GM13976 (cell line): ENCODE measurements around the gene MADD.

Source experiments
- DNase-seq: peaks from one replicate; pipeline ENCODE4 v3.0.0; 2012; ENCODE audit warnings: low spot score
- CTCF ChIP-seq: IDR thresholded peaks from 2 replicates; pipeline ENCODE4 v1.5.1; 2012; ENCODE audit warnings: borderline replicate concordance, mild to moderate bottlenecking; ENCODE audit not compliant: insufficient read depth; ENCODE audit errors: extremely low read depth, missing control alignments, control extremely low read depth
- in situ Hi-C: fragments of 300-500 bp; cut with MboI; formaldehyde crosslinking; loops from one replicate; pipeline ENCODE4 v1.12.0; 2022; ENCODE audit warnings: low sequenced_read_pairs, mixed read lengths, inconsistent platforms; ENCODE audit not compliant: unreplicated experiment

The MADD gene

GRCh38 chr11:47295385-47295784 is 25.5 kb downstream of the MADD start:
- TF ChIP-seq CTCF: no peak
- no peak for DNase-seq
- in situ Hi-C loops: no loop called here

DNA sequence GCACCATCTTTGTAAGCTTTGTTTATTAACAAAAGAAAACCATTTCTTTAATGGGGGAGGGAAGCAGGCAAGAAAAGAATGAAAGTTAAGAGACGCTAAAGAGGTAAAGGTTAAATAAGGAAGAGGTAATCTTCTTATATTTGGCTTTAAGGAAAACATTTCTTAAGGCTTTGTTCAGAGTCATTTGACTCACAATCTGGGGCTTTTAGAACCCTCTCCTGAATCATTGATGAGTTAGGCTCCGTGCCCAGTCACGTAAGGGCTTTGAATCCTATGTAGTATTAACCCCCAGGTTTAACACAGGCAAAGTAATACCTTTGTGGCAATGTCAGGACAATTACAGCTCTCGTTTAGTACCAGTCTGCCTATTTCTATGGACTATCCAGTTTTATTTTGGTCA is 26.1 kb downstream of the MADD start:
- DNase-seq: no peak
- TF ChIP-seq CTCF: no peak
- in situ Hi-C loops: no loop called here

- no peak for TF ChIP-seq CTCF
- in situ Hi-C loops: no loop called here
- DNase-seq: no peak
These were observed 29.1 kb downstream of the MADD start for GRCh38 chr11:47299078-47299477.

DNA sequence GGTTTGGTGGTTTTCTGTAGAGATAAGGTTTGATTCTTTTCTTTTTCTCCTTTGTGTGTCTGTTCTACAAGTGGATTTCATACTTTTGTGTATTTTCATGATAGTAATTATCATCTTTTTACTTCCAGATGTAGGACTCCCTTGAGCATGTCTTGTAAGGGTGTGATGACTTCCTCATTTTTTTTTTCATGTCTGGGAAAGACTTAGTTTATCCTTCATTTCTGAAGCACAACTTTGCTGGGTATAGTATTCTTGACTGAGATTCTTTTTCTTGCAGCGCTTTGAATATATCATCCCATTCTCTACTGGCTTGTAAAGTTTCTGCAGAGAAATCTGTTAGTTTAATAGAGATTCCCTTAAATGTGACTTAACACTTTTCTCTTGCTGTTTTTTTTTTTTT is 32.9 kb downstream of the MADD start:
- no peak for DNase-seq
- in situ Hi-C loops: no loop called here

GRCh38 chr11:47305734-47306483 is 36.0 kb downstream of the MADD start:
- DNase-seq: no peak
- in situ Hi-C loops: no loop called here
- no peak for TF ChIP-seq CTCF

More for the DNA sequence above, 32.9 kb downstream of the MADD start:
- no peak for TF ChIP-seq CTCF

- in situ Hi-C loops: no loop called here
- DNase-seq: no peak
- TF ChIP-seq CTCF: no peak
These were observed 36.5 kb downstream of the MADD start for GRCh38 chr11:47306484-47306844.
